Lung microvascular endothelial cell (primary cell): Measurements from ENCODE around the gene TSPAN14. TPM values are rescaled to one million over a fixed set of nuclear protein-coding genes. Genes with fewer than 3 reads are reported as not detected.
"Not testable (repeated sequence)": the region's sequence is repeated elsewhere in the genome, so short reads cannot be mapped to it uniquely, and the experiment has no call there.

Experiments used
- DNase-seq, 2 donors: peaks; one replicate each; pipeline versions ENCODE4 v3.0.0 to v3.0.0-alpha.2; 2010; ENCODE audit warnings: low read depth in 2 of 2
- total RNA-seq: library from RNA; depleted of rRNA; stranded (reverse); fragments of >200 nt; gene quantifications from 2 replicates; pipeline ENCODE4 v1.2.1, GENCODE V29; 2014

Gene TSPAN14
- total RNA-seq, 1 donor from 2014 or later = 60.9 TPM

DNA sequence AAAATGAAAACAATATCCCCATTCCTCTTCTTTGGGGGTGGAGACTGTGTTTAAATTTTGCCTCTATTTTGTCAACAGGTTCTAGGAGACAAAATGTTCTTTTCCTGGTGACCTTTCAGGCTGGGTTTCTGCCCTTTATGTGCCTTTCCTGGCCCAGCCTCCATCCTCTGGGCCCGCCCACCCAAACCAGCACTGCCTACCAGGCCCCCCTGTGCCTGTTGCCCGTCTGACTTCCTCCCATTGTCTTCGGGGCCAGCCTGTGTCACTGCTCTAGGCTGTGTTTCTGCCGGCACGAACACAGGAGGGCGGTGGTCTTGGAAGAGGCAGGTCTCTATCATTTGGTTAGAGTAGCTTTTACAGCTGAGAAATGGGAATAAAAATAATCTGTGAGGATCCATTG, 13.9 kb downstream of the TSPAN14 start:
- DNase-seq = peak; percentile 90 to 91

DNA sequence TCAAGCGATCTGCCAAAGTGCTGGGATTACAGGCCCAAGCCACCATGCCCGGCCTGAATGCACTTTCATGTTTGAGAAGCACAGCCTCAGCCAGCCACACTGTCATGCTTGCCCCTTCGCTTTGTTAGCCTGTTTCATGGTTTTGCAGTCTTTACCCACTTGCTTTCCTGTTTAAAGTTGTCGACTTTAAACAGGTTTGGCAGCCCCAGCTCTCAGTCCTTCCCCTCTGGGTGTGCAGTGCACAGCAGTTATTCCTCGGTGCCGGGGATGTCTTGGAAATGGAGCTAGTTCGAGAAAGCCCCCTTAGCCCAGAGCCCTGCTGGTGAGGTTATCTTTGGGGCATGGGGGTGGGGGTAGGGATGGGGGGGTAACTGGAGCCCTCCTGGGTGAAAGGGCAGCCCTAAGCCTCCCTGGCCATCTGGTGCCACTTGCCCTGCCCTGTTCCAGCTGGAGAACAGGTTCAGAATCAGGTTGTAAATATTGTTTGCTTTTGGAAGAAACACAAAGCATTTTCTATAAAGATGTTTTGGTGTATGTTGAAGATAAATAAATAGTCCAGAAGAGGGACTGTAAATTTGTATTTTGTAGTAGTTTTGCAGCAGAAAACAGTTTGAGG, 14.8 kb downstream of the TSPAN14 start:
- DNase-seq = no peak

DNA sequence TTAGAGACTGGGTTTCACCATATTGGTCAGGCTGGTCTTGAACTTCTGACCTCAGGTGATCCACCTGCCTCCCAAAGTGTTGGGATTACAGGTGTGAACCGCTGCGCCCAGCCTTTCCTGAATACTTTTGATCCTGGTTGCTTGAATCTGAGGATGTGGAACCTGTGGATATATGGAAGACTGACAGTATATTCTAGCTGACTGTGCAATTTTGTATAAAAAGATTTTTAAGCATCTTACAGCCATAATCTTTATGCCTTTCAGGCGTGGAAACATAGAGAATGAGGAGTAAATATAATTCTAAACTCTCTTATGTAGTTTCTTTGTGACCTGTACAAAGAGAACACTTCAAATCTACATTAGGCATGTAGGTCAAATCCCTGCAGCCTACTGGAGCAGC, 16.2 kb downstream of the TSPAN14 start:
- DNase-seq = no peak

DNA sequence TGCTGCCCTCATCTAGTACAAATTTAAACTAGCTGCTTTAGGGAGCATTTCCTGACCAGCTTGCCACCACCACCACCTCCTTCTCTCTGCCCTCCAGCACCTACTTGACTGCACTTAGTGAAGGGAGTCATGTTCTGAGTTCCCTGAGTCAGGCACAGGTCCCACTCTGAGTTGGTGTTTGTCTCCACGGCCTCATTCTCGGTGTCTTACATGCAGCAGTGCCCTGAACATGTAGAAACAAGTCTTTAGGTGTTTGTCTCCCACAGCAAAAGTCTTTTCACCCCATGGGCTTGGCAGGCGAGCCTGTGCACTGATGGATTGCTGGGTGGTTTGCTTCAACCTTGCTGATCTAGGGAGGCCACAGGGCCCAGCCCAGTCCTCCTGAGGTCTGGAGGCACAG, 16.9 kb downstream of the TSPAN14 start:
- DNase-seq = no peak

DNA sequence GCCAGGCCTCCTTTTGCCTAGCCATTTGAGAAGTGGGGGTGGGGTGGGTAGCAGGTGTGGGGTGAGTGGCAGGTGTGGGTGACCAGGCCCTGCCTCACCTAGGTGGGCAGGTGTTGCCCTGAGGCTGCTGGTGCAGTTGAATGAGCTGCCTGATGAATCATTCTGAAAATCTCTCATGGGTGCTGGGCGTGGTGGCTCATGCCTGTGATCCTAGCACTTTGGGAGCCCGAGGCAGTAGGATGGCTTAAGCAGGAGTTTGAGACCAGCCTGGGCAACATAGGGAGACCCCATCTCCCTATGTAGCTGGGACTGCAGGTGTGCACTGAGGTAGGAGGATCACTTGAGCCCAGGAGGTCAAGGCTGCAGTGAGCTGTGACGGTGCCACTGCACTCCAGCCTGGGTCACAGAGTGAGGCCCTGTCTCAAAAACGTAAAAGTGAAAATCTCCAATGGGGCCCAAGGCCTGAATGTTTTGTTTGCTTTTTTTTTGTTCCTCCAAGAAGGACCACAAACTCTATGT, 17.7 kb downstream of the TSPAN14 start:
- DNase-seq = no peak

DNA sequence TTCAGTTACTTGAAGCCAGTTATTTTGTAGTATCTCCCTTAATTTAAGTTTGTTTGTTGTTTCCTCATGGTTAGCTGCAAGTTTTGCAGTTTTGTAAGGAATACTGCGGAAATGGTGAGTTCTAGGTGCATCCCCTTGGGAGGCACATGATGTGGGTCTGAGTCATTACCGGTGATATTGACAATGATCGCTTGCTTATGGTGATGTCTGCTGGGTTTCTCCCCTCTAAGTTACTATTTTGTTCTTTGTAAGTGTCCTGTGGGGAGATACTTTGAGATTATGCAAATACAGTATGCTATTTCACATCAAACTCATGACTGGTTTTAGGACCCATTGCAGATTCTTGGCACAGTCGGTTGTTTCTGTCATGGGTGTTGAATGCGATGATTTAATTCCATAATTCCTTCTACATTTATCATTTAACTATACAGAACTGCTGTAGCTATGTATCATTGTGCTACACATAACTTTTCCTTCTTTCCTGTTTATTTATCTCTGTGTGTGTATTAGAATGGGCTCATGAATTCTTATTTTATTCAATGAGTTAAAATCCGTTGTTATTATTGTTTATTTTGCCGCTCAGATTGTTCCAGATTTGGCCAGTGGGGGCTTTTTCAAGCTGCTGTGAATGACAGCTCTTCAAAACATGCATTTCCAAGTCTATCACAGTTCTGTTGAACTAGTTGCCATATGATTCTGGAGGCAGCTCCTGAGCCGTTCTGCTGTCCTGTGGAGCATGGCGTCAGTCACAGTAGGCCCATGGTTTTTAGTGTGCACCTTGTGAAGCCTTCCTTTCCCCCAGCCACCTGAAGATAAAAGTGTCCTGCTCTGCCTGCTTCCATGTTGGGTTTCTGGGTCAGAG, 18.4 kb downstream of the TSPAN14 start:
- peak; percentile 58 to 96 for DNase-seq

DNA sequence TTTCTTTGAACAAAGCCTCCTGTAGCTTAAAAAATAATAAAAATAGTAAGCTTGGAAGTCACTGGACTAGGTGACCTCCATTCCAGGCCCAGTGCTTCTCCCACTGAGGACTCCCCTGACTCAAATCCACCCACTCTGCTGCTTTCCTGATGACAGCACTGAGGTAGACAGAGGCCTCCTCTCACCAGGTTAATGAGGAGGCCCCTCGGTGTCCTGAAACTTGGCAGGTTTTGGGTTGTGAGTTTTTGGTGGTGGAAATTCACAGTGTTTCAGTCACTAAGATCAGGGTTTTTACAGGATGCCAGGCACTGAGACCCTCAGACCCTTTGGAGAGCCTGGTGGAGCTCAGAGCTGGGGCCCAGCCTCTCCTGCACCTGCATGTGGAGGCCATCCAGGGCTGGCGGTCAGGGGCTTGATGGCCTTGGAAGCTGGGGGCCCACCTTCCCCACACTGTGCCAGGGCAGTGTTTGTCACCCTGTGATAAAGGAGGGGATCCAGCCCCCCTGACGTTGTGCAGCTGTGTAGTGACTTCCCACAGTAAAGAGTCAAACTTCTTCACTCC, 19.1 kb downstream of the TSPAN14 start:
- DNase-seq = no peak

DNA sequence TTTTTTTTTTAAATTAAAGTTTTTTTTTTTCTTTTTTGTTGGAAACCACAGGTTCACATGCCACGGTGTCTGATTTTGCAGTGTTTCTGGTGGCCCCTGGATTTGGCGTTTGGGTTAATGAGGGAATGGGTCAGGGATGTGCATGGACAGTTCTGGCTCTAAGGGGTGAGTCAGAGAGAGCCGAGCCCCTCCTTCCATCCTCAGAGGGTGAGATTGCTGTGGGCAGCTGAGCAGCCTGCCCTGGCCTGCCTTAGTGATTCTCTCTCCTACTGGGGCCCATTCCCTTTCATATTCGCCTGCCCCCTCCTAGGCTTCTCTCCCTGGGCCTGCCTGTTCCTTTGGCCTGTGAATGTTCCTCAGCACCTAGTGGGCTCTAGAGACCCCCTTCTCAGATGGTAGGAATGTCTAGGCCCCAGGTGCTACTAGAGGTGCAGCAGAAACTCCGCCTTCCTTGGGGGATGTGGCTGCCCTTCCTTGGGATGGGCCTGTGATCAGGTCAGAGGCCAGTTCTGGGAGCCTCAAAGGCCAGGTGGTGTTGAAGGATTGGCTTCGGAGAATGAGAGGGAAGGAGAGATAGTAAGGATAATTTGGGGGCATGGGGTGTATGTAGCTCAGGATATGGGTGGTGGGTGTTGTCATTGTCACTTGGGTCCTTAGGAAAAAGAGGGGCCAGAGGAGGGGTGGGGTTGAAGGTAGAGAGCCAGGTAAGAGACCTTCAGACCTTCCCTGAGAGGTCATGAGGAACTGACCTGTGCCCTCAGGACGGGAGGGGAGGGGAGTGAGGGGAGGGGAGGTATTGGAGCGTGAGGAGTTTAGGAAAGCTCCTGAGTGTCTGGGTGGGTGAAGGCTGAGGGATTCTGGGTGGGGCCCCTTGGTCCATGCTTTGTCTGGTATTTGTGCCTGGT, 19.8 kb downstream of the TSPAN14 start:
- DNase-seq = peak in 1 of 2 donors; percentile 39

DNA sequence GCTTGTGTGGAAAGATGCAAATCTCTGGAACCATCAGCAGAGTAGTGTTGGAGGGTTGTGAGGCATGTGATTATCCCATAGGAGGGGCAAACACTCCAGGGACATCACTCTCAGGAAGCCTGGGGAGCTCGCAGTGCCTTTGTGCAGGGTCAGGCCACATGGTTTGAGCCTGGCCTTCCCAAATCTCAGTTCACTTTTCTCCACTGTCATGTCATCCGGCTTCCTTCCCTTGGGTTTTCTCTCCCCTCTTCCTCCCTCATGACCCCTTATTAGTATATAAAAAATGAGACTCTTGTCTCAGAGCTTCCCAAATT, 20.4 kb downstream of the TSPAN14 start:
- DNase-seq = no peak

DNA sequence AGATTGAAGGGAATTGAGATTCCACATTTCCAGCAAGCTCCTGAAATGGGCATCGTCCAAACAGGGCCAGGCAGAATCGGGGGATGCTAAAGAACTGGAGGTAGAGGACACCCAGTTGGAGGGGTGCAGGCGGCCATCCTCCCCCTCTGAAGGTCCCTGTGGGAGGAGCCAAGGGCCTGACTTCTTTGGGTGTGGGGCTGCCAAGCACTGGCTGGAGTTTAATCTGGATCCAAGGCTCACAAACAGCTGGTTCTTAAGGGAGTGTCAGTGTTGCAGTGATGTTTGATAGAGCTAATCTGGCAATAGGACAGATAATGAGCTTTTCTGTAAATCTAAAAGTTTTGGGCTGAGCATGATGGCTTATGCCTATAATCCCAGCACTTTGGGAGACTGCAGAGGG, 20.8 kb downstream of the TSPAN14 start:
- DNase-seq = no peak

DNA sequence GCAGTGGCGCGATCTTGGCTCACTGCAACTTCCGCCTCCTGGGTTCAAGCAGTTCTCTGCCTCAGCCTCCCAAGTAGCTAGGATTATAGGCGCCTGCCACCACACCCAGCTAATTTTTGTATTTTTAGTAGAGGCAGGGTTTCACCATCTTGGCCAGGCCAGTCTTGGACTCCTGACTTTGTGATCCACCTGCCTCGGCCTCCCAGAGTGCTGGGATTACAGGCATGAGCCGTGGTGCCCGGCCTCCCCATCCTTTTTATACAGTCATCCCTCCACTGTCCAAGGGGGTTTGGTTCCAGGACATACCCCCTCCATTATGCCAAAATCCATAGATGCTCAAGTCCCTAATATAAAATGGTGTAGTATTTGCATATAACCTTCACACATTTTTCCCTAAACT, 21.5 kb downstream of the TSPAN14 start:
- not testable (repeated sequence) for DNase-seq

DNA sequence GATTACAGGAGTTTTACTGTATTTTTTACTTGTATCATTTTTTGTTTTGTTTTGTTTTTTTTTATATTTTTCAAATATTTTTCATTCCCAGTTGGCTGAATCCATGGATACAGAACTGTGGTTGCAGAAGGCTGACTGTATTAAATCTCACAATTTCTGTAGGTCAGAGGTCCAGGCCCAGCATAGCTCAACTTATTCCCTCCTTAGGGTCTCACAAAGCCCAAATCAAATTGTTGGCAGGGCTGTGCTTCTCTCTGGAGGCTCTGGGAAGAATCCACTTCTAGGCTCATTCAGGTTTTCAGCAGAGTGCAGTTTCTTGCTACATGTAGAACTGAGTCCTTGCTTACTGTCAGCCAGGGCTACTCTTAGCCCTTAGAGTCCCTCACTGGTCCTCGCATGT, 22.6 kb downstream of the TSPAN14 start:
- no peak for DNase-seq

DNA sequence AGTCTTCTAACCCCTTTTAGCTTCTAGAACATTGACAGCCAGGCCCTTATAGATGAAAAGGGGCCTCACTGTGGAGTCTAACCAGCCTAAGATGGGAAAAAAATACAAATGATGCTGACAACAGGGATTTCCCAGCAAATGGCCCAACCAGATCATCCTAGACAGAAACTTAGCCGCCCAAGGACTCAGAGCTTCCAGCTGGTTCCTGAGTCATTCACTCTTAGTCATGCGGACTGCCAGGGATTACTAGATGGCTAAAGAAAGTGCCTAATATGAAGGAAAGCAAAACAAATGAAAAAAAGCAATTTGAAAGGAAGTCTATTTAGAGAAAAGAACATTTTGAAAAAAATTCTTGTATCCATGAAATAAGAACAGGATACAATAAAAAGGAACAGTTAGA, 23.7 kb downstream of the TSPAN14 start:
- DNase-seq = peak in 1 of 2 donors; percentile 96

DNA sequence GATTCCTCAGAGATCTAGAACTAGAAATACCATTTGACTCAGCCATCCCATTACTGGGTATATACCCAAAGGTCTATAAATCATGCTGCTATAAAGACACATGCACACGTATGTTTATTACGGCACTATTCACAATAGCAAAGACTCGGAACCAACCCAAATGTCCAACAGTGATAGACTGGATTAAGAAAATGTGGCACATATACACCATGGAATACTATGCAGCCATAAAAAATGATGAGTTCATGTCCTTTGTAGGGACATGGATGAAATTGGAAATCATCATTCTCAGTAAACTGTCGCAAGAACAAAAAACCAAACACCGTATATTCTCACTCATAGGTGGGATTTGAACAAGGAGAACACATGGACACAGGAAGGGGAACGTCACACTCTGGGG, 26.3 kb downstream of the TSPAN14 start:
- not testable (repeated sequence) for DNase-seq

DNA sequence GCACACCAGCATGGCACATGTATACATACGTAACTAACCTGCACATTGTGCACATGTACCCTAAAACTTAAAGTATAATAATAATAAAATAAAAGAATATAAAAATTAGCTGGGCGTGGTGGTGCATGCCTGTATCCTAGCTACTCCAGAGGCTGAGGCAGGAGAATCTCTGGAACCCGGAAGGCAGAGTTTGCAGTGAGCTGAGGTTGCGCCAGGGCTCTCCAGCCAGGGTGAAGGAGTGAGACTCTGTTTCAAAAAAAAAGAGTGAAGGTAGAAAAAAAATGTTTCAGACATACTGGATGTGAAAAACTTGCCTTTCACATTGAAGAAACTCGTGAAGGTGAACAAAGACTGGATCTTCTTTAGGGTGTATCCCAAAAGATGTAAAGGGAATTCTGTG, 26.7 kb downstream of the TSPAN14 start:
- DNase-seq = no peak

DNA sequence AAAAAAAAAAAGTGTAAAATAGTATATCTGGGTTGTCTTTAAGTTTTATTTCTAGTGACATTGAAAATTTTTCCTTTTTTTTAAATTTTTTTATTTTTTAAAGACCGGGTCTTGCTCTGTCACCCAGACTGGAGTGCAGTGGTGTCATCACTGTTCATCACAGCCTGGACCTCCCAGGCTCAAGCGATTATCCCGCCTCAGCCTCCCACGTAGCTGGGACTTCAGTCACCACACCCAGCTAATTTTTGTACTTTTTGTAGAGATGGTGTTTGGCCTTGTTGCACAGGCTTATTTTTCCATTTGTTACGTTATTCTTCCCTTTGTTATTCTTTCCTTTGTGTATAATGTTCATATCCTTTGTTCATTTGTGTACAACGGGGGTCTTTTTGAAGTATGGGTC, 30.1 kb downstream of the TSPAN14 start:
- peak in 1 of 2 donors; percentile 61 for DNase-seq

DNA sequence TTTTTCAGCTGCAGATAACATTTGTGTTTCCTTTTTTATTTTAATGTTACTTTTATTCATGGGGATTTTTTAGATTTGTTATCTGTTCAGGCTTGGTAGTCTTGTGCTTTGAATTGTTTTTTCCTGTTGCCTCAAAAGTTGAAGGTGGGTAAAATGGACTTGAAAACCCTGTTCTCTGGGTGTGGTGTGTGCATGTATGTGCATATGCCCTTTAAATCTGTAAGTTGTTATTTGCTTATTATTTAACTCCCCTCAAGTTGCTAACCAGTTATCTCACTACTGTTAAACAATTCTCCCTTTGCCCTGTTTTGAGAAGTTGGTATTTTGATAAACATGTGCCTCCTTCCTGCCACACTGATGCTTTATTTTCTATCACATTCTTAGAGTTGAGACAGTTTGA, 30.6 kb downstream of the TSPAN14 start:
- no peak for DNase-seq

DNA sequence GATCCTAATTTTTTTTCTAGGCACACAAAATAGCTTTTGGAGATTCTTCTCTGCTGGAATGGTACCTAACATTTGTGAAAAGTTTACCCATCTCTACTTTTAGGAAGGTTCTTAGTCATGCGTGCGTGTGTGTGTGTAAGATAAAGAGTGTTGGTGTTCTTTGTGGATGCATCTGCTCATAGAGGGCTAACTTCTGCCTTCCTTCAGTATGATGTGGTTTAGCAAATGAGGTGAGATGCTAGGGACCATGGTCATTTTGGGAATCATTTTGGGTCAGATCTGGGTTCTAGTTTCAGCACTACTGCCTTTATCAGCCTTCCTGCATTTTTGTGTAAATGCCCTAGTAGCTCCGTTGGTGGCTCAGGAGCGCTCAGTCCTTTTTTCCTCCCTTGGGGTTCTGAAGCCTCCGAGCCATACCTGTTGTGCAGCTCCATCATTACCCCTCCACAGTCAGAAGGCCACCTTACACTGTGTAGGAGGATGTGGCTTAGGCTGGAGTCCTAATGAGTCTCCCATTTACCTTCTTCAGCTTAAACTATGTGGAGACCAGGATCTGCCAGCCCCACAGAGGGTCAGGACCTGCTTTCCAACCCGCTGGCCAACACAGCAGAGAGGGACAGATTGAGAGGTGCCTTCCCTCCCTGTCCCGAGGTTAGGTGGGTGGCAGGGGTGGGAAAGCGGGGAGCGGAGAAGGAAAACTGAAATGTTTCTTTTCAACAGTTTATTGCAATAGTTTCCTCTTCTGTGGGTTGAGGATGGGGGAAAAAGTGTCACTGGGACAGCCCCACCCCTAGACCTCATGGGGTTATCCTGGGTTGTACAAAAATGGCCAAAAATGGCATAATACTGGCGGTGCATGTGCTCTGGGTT, 31.2 kb downstream of the TSPAN14 start:
- DNase-seq = no peak

DNA sequence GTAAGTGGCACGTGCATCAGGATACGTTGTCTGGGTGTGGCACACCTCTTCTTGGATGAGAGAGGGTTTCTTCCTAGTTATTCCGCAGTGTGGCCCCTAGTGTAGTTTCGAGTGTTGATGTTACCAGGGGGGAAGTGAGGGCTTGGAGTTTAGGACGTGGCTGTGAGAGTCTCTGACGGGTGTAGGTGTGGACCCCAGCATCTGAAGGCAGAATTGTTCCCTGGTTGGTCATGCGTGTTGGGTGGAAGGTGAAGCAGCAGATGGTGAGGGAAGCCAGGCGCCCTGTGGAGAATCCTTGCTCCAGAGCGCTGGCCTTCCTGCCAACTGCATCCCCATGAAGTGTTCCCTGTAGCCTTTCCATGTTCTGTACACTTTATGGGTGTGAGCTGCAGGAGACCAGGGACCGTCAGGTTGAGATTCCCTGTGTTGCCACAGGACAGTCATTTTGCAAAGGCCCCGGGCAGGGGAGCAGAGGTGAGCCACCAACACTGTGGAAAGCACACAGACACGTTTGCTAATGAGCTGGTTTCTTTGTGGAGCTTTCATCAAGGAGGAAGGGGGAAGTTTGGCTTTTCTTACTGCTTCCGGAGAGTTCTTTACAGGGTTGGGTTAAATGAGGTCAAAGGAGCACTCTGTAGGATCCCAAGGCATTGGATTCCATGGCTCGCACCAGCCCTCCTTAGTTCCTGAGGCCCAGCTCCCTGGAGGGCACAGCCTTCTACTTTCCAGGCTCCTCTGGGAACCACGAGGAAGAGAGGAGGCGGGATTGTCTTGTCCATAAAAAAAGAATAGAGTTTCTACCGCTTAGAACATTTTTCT, 32.0 kb downstream of the TSPAN14 start:
- DNase-seq = no peak
